Bronchial epithelial cell (primary cell): ENCODE results near the gene MAMDC4. TPM values are rescaled to one million over a fixed set of nuclear protein-coding genes. Genes with fewer than 3 reads are reported as not detected.

Experiments
- DNase-seq: peaks from one replicate; pipeline ENCODE4 v3.0.0-alpha.2; 2010; ENCODE audit warnings: low read depth
- FAIRE-seq: peaks from 2 replicates; lab custom pipeline; 2011; peaks lifted over from hg19 to GRCh38; lab: Jason Lieb, UNC
- H3K27me3 ChIP-seq: 2 replicates; pipeline ENCODE4 v1.5.1; 2011; ENCODE audit warnings: low read length; ENCODE audit not compliant: control insufficient read depth, insufficient read depth
- H3K36me3 ChIP-seq: 2 replicates; pipeline ENCODE4 v1.5.1; 2011; ENCODE audit warnings: low read length; ENCODE audit not compliant: control insufficient read depth, insufficient read depth
- H3K4me3 ChIP-seq: 2 replicates; pipeline ENCODE4 v1.5.1; 2011; ENCODE audit warnings: mild to moderate bottlenecking, low read depth, low read length, control low read depth
- CTCF ChIP-seq: IDR thresholded peaks from 2 replicates; pipeline ENCODE4 v1.5.1; 2011; ENCODE audit warnings: mild to moderate bottlenecking, moderate library complexity, low read length, control low read depth, inconsistent platforms; ENCODE audit not compliant: insufficient read depth, severe bottlenecking
- total RNA-seq: library from RNA; depleted of rRNA; stranded (reverse); fragments of >200 nt; gene quantifications from 2 replicates; pipeline ENCODE4 v1.2.1, GENCODE V29; 2014

Gene MAMDC4
- total RNA-seq, 1 donor from 2014 or later, result 1.1 TPM

- DNase-seq (no peak), FAIRE-seq (no peak)
- no peak overlapping the region for H3K4me3 ChIP-seq
- no peak for TF ChIP-seq CTCF
- no peaks in the 10 kb centered on the region for H3K27me3 ChIP-seq
- H3K36me3 ChIP-seq, result peaks cover 27% of the 10 kb centered on the region
Measured at GRCh38 chr9:136824496-136825225, 27.5 kb upstream of the MAMDC4 start.

- H3K36me3 ChIP-seq, result peaks cover 32% of the 10 kb centered on the region
Measured at GRCh38 chr9:136825295-136826187, 26.6 kb upstream of the MAMDC4 start.

GRCh38 chr9:136826188-136826541 is 26.0 kb upstream of the MAMDC4 start:
- Histone ChIP-seq H3K36me3 (peaks cover 33% of the 10 kb centered on the region), H3K27me3 (no peaks in the 10 kb centered on the region), H3K4me3 (no peak overlapping the region)
- FAIRE-seq, result no peak
- no peak for DNase-seq
- no peak for TF ChIP-seq CTCF

More at GRCh38 chr9:136825295-136826187, 26.6 kb upstream of the MAMDC4 start:
- DNase-seq (no peak), FAIRE-seq (no peak)
- Histone ChIP-seq H3K4me3 (no peak overlapping the region), H3K27me3 (no peaks in the 10 kb centered on the region)
- TF ChIP-seq CTCF, result no peak

GRCh38 chr9:136826703-136827582 is 25.2 kb upstream of the MAMDC4 start:
- DNase-seq (no peak), FAIRE-seq (peak; percentile 23)
- TF ChIP-seq CTCF, result no peak
- H3K36me3 ChIP-seq, result peaks cover 35% of the 10 kb centered on the region
- H3K27me3 ChIP-seq, result no peaks in the 10 kb centered on the region
- no peak overlapping the region for H3K4me3 ChIP-seq

- no peak overlapping the region for H3K4me3 ChIP-seq
- DNase-seq (no peak), FAIRE-seq (no peak)
- no peak for TF ChIP-seq CTCF
- H3K27me3 ChIP-seq, result no peaks in the 10 kb centered on the region
- H3K36me3 ChIP-seq, result peaks cover 36% of the 10 kb centered on the region
Measured at GRCh38 chr9:136827794-136828473, 24.2 kb upstream of the MAMDC4 start.
